GM19397 (cell line): Measurements from ENCODE around the gene TUBA4B.

ENCODE experiments used
- ATAC-seq: cut with Tn5 transposase; IDR thresholded peaks from one replicate; pipeline ENCODE4 v1.9.1; 2021; ENCODE audit warnings: mild to moderate bottlenecking, moderate library complexity; ENCODE audit not compliant: unreplicated experiment

The TUBA4B gene

DNA sequence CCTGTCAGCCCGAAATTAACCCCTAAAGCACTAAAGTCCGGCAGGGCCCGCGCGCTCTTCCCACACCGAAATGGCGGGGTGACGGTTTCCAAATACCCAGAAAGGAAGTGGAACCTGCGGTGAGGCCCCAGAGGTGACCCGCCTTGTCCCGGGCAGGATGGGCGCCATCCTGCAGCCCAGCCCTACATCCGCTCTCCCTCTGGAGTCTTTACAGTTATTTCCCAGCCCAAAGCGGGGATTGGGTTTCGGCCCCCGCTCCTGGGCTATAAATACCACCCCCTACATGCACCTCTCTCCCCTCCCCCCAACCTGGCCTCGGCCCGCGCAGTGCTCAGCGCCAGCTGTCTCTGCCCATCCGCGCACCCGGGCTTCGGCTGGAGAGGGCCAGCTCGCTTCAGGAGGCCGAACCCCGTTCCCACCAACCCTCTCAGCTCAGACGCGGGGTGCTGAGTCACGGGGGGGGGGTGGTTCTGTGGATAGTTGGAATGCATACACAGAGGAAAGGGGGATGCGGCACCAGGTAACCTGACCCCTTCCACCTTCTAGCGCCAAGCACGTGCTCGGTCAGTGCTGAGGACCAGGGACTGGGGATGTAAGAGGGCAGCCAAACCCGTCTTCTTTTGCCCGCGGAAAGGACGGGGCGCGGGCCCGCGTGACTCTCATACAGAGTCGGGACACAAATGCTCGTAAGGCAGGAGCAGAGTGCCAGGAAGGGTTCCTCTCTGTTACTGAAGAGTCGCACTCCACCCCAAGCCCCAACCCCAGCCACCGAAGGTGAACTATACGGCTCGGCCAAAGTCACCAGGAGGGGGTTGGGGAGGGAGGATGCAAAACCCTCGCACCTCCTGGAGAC is at the start of gene TUBA4B:
Gene TUBA4B, plus strand, starts transcription at position 344 of the 853 bp plus-strand sequence. Its CDS starts 165 bp downstream, at position 509.
- peak; percentile 4 for ATAC-seq

- ATAC-seq, result no peak
These were observed 48.4 kb upstream of the TUBA4B start for GRCh38 chr2:219204425-219205164.

GRCh38 chr2:219205165-219205538 is 47.9 kb upstream of the TUBA4B start:
- ATAC-seq, result no peak

DNA sequence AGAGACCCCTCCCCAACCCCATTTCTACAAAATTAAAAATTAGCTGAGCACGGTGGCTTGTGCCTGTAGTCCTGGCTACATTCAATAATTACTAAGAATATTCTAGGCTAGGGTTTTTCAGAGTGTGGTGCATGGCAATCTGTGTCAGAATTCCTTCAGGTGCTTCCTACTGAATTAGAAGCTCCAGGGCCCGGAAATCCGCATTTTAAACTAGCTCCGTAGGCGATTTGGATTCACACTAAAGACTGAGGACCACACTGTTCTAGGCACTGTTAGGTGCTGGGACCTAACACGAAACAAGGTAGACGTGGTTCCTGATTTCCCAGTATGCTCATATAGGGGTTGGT is 47.1 kb upstream of the TUBA4B start:
- no peak for ATAC-seq

DNA sequence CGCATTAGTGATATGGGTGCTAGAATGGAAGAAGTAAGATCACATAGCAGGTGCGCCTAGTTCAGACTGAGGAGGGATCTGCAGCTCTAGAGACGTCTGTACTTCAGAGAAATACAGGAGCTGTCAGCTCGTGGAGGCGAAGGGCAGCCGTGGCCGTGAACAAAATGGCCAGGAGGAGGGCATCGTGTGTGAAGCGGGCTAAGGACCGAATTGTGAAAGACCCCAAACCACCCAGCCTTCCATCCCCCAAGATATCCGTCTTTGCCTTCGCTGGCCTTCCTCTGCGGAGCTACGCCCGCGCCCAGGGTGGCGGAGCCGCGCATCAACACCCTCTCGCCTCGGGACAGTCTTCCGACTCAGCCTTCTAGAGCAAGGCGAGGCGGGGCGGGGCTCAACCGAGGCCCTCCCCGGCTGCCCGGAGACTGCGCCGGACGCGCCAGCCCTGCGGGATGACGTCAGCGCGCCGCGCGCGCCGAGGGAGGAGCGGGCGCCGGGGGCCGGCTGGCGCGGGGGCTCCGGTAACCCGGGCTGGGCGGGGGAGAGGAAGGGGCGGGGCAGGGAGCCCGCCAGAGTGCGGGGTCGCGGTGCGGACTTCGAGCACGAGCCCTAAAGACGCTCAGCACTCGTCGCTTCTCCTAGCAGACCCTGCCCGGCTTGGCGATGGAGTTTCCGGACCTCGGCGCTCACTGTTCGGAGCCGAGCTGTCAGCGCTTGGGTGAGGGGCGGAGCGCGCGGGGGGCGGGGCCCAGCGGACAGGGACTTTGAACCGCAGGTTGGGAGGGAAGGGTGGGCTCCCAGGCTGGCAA is 46.5 kb upstream of the TUBA4B start, which contains the start of gene ZFAND2B:
Gene ZFAND2B, plus strand, starts transcription at position 455 of the 806 bp plus-strand sequence. Its CDS starts 206 bp downstream, at position 661.
- peak; percentile 96 for ATAC-seq

DNA sequence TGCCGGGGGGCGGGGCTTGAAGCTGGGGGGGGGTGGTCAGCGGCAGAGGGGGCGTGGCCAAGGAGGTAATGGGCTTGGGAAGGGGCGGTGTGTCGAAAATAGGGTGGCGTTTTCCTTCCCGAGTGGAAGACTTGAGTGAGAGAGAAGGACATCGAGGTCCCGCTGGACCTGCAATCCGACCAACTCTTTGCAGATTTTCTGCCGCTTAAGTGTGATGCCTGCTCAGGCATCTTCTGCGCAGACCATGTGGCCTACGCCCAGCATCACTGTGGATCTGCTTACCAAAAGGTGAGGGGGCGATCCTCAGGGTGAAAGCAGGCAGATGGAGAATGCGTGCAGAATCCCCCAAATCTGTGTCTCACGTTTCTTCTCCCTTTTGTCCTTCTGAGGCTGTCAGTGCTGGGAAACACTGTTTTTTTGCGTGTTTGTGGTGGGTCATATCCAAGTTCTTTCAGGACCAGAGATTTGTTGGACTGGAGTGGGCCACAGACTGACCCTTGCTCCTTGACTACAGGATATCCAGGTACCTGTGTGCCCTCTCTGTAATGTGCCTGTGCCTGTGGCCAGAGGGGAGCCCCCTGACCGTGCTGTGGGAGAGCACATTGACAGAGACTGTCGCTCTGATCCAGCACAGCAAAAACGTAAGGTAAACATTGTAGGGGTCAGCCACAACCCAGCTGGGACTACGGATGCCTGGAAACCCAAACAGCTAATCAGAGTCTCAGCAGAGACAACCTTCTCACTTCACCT is 45.7 kb upstream of the TUBA4B start:
- no peak for ATAC-seq

DNA sequence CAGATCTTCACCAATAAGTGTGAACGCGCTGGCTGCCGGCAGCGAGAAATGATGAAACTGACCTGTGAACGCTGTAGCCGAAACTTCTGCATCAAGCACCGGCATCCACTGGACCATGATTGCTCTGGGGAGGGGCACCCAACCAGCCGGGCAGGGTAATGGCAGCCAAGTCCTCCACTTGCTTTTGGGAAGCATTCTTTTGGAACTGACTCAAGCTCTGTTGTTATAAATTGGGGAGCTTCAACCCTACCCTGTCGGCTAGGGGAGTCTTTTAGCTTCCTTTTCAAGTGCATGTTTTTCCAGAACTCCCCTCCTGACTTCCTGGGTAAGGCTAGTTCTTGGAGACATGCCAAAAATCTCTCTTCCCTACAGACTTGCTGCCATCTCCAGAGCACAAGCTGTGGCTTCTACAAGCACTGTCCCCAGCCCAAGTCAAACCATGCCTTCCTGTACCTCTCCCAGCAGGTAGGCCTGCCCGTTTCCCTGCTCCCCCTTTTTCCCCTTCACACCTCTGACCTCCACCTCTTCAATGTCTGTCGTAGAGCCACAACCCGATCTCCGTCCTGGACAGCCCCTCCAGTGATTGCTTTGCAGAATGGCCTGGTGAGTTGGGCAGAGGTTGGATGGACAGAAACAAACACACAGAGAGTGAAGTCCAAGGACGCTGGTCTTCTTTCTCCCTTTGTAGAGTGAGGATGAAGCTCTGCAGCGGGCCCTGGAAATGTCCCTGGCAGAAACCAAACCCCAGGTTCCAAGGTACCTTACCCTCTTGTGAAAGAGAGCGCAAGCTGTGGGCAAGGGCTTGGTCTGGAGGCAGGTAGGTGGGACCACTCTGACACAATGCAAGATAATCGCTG is 44.9 kb upstream of the TUBA4B start:
- ATAC-seq, result no peak

- no peak for ATAC-seq
These were observed 43.5 kb upstream of the TUBA4B start for GRCh38 chr2:219209236-219210195.

- ATAC-seq, result no peak
These were observed 42.7 kb upstream of the TUBA4B start for GRCh38 chr2:219210196-219210885.

GRCh38 chr2:219210886-219211362 is 42.1 kb upstream of the TUBA4B start:
- no peak for ATAC-seq

DNA sequence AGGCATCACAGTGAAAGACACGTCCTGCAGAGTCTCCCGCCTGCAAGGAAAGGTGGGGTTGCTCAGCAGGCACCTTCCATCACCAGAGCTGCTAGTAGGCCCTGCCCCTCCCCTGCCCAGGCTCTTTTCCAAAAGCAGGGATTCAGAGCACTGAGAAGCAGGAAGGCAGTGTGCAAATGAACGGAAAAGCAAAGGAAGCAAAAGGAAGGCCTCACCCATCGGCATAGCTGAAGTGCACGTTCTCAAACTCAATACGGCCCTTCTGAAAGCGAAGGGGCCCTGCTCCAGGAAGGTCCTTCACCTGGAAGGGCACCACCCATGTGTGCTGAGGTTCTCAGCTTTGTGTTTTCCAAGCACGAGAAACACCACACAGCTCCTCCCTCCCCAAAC is 40.0 kb upstream of the TUBA4B start:
- ATAC-seq, result no peak

DNA sequence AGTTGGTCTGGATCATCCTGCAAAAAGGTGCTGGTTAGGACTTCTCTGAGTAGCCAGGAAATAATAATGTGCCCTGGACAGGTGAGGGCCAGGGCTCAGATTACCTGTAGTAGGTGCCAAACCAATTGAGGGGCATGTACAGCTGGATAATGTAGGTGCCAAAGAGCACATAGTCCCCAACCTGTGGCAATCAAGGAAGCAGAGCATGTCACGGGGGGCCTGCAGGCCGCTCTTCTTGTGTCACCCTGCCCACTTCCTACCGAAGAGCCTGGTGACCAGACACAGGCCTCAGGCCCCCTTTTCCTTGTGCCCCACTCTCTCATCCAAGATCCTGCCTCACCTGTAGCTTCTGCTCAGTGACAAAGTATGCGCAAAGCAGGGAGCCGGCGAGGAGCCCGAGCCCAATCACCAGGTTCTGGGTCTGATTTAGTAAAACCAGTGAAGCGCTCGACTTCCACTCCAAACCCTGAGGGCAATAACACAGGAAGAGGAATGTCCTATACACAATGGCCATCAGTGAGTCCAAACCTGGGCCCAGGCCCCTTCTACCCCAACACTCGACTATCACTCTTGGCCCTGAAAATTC is 39.5 kb upstream of the TUBA4B start:
- ATAC-seq, result no peak

DNA sequence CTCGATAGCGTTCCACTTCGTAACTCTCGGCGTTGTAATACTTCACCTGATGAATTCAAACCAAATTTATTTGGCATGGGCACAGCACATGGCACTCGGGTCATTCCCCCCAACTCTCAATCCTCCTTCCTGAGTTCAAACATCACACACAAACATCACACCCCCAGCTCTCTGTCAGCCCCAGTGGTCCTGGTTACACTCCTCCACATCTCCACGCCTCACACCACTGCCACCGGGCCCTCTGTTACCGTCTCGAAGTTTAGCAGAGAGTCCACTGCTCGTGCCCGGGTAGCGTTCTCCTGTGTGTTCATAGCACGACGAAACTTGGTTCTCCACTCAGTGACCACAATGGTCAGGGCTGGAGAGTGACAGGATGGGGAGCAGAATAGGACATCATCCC is 38.9 kb upstream of the TUBA4B start:
- ATAC-seq, result no peak

DNA sequence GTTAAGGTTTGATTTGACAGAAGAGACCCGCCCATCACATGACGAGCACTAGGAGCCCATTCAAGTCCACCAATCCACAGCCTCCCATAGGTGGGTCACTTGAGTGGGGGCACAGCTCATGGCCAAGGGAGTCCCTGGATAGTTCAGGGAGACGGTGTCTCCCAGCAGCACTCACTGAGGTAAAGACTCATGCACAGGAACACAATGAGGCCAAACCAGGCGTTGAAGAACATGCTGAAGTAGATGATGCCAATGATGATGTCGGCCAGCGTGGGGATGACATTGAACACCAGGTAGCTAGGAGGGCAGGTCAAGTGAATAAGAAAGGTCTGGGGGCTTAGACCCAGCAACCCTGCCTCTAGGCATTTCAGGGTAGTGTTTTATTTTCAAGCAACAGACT is 38.3 kb upstream of the TUBA4B start:
- no peak for ATAC-seq

GRCh38 chr2:219215871-219216534 is 37.0 kb upstream of the TUBA4B start:
- ATAC-seq, result no peak

DNA sequence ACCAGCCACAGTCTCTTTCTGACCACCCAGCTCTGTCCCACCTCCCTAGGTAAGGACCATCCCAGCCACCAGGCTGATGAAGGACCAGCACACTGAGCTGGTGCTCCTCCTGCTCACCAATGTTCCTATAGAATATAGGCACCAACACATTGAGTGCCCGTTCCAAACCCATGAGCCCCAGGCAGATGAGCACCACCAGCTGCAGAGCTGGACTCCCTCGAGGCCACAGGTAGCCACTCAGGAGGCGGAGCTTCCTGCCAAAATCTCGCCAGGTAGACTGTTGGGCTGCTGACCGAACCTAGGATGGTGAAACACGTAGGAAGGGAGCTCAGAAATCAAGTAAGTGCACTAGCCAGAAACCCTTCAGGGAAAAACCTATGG is 36.5 kb upstream of the TUBA4B start:
- no peak for ATAC-seq

GRCh38 chr2:219218217-219218731 is 34.8 kb upstream of the TUBA4B start:
- peak; percentile 24 for ATAC-seq
